K562 (cell line): ENCODE results near the gene IL7R. TPM values are rescaled to one million over a fixed set of nuclear protein-coding genes. Genes with fewer than 3 reads are reported as not detected.

Source experiments
- ATAC-seq: fragments of 200-7000 bp; cut with Tn5 transposase; 3 replicates; pipeline ENCODE4 v1.9.1; 2020; ENCODE audit warnings: moderate library complexity
- BruUV-seq: library from RNA; stranded (reverse); fragments of 400-500 nt; replicated peaks from 2 replicates; lab custom pipeline; 2021; lab: Mats Ljungman, UMichigan
- CTCF ChIA-PET: fragments of 300-600 bp; formaldehyde crosslinking; extraction: SDS; loops from one replicate; lab custom pipeline; 2021; ENCODE audit warnings: low intra/inter-chr PET ratio; lab: Yijun Ruan, JAX
- POLR2A ChIA-PET: fragments of 300-600, 350-650 bp; sonication (Branson Sonifier 250); formaldehyde crosslinking; extraction: SDS; loops from one replicate; lab custom pipeline; 2021; ENCODE audit warnings: antibody characterized with exemption, inconsistent platforms; lab: Yijun Ruan, JAX
- DNase-seq, 4 experiments: peaks; one replicate each; pipeline versions ENCODE4 v3.0.0 to v3.0.0-alpha.2; 2011 to 2018; ENCODE audit warnings: low spot score in 3 of 4, mixed read lengths in 3 of 4; ENCODE audit errors: extremely low read depth in 1 of 4
- FAIRE-seq: peaks from 2 replicates; lab custom pipeline; 2011; peaks lifted over from hg19 to GRCh38; lab: Jason Lieb, UNC
- H2AFZ ChIP-seq: 2 replicates; pipeline ENCODE4 v1.6.0; 2011; ENCODE audit warnings: low read depth, low read length, control low read depth, inconsistent platforms
- H3K27ac ChIP-seq: fragments of 200-600 bp; 3 replicates; pipeline ENCODE4 v1.8.0; 2011; ENCODE audit warnings: low read depth, mild to moderate bottlenecking, control low read depth, inconsistent platforms, low read length, moderate library complexity, mixed read lengths; ENCODE audit errors: extremely low read depth
- H3K27me3 ChIP-seq, 2 experiments: fragments of 300-600 bp in 1 of 2; 2 replicates in 1 of 2; 3 replicates in 1 of 2; pipeline versions ENCODE4 v1.6.0 to v1.8.0; 2011; ENCODE audit warnings: inconsistent platforms in 2 of 2, low read length in 2 of 2, mild to moderate bottlenecking in 1 of 2, mixed read lengths in 1 of 2, moderate library complexity in 1 of 2; ENCODE audit not compliant: control insufficient read depth in 2 of 2, insufficient read depth in 2 of 2
- H3K36me3 ChIP-seq: fragments of 300-600 bp; 3 replicates; pipeline ENCODE4 v1.8.0; 2011; ENCODE audit warnings: mild to moderate bottlenecking, low read length, inconsistent platforms; ENCODE audit not compliant: control insufficient read depth, insufficient read depth
- H3K4me1 ChIP-seq, 2 experiments: fragments of 200-600 bp in 1 of 2; replicated peaks in 1 of 2; 2 replicates in 1 of 2; 3 replicates in 1 of 2; pipeline versions ENCODE4 v1.5.1 to v1.8.0; 2011; ENCODE audit warnings: inconsistent platforms in 2 of 2, low read length in 2 of 2, mild to moderate bottlenecking in 1 of 2, mixed read lengths in 1 of 2, moderate library complexity in 1 of 2; ENCODE audit not compliant: control insufficient read depth in 2 of 2, insufficient read depth in 2 of 2
- H3K4me2 ChIP-seq: 2 replicates; pipeline ENCODE4 v1.6.1; 2011; ENCODE audit warnings: low read length, control low read depth, inconsistent platforms, mixed read lengths; ENCODE audit not compliant: insufficient read depth
- H3K4me3 ChIP-seq: fragments of 200-600 bp; sonication (generic), shearing (Covaris generic); 2 replicates; pipeline ENCODE4 v1.5.1; 2016; ENCODE audit warnings: control low read depth, inconsistent platforms
- H3K79me2 ChIP-seq: fragments of 200-600 bp; 3 replicates; pipeline ENCODE4 v1.8.0; 2011; ENCODE audit warnings: low read length, inconsistent platforms; ENCODE audit not compliant: control insufficient read depth, insufficient read depth
- H3K9ac ChIP-seq, 2 experiments: 2 replicates each; pipeline versions ENCODE4 v1.6.0 to v1.6.1; 2011; ENCODE audit warnings: low read depth in 2 of 2, low read length in 2 of 2, control low read depth in 1 of 2, inconsistent platforms in 1 of 2, mild to moderate bottlenecking in 1 of 2, mixed read lengths in 1 of 2; ENCODE audit not compliant: insufficient read depth in 1 of 2
- H3K9me1 ChIP-seq: one replicate; pipeline ENCODE4 v1.6.0; 2011; ENCODE audit warnings: inconsistent platforms, mild to moderate bottlenecking, low read length, moderate library complexity; ENCODE audit not compliant: control insufficient read depth, insufficient read depth
- H3K9me3 ChIP-seq: replicated peaks from 2 replicates; pipeline ENCODE4 v1.5.1; 2011; ENCODE audit warnings: low read depth, low read length, inconsistent platforms; ENCODE audit not compliant: control insufficient read depth, insufficient read depth
- H4K20me1 ChIP-seq: replicated peaks from 2 replicates; pipeline ENCODE4 v1.6.1; 2011; ENCODE audit warnings: low read length, inconsistent platforms, mixed read lengths; ENCODE audit not compliant: control insufficient read depth, insufficient read depth
- BDP1 ChIP-seq: IDR thresholded peaks from 3 replicates; pipeline ENCODE4 v1.6.1; 2011; ENCODE audit not compliant: insufficient read length, insufficient read depth
- HNRNPUL1 ChIP-seq: fragments of 200-400 bp; formaldehyde crosslinking; IDR thresholded peaks from 2 replicates; pipeline ENCODE4 v1.6.1; 2017; ENCODE audit warnings: low read length
- MITF ChIP-seq: IDR thresholded peaks from 2 replicates; pipeline ENCODE4 v1.6.1; 2014; ENCODE audit warnings: antibody characterized with exemption
- POLR2AphosphoS5 ChIP-seq: IDR thresholded peaks from 2 replicates; pipeline ENCODE4 v1.6.1; 2011; ENCODE audit warnings: mild to moderate bottlenecking, low read depth, low read length, moderate library complexity; ENCODE audit not compliant: control insufficient read depth, insufficient read depth
- RBM17 ChIP-seq: fragments of 200-400 bp; formaldehyde crosslinking; IDR thresholded peaks from 2 replicates; pipeline ENCODE4 v1.6.1; 2017; ENCODE audit warnings: low read depth, mild to moderate bottlenecking, low read length, borderline replicate concordance
- SMC3 ChIP-seq: conservative IDR thresholded peaks from 2 replicates; pipeline ENCODE4 v1.6.1; 2011; ENCODE audit warnings: low read depth, low read length, improper control_type of control experiment; ENCODE audit not compliant: insufficient read depth
- TCF7 ChIP-seq: sonication (generic); IDR thresholded peaks from 2 replicates; pipeline ENCODE4 v1.6.1; 2016; ENCODE audit warnings: antibody characterized with exemption, borderline replicate concordance
- ZBED1 ChIP-seq: IDR thresholded peaks from 2 replicates; pipeline ENCODE4 v1.6.1; 2014
- WGBS: fragments of 100-300 bp; shearing (Covaris generic); methylation state at CpG from one replicate; pipeline ENCODE4 v1.1.6; 2016; ENCODE audit warnings: low coverage, mixed read lengths; ENCODE audit not compliant: insufficient coverage; ENCODE audit errors: missing lambda C conversion rate; 5-methylcytosine and 5-hydroxymethylcytosine counted together
- in situ Hi-C: fragments of 300-500 bp; cut with MboI; formaldehyde crosslinking; loops from 4 replicates; pipeline ENCODE4 v1.15.0; 2018; ENCODE audit warnings: inconsistent platforms, mixed read lengths
- intact Hi-C: fragments of 100-400 bp; cut with micrococcal nuclease; formaldehyde crosslinking; loops from 2 replicates; pipeline ENCODE4 v1.14.2; 2022
- polyA plus RNA-seq, 8 experiments: library from polyadenylated mRNA; depleted of rRNA in 4 of 8; stranded (reverse) in 5 of 8; unstranded in 3 of 8; fragments of >200 nt; fragmentation: Nextera tagmentation in 2 of 8; fragmentation: Illumina TruSeq in 1 of 8; extraction: Ambion mirVana in 2 of 8; extraction: Trizol in 1 of 8; gene quantifications; 2 replicates each; pipeline versions ENCODE4 v1.2.1 to v1.2.3, GENCODE V29; 2011 to 2014; ENCODE audit warnings: inconsistent platforms in 1 of 8, missing spikeins in 1 of 8
- total RNA-seq, 7 experiments: library from RNA; depleted of rRNA in 6 of 7; stranded (reverse); fragments of >200 nt in 6 of 7; fragmentation: Illumina TruSeq in 2 of 7; extraction: Trizol in 2 of 7; gene quantifications; 2 replicates each; pipeline versions ENCODE4 v1.2.1 to v1.2.3, GENCODE V29; 2011 to 2021; ENCODE audit warnings: low replicate concordance in 1 of 7
- TF ChIP-seq, protein P1 (sequence below): fragments of 450-650 bp; conservative IDR thresholded peaks from 2 replicates; pipeline ENCODE4 v1.6.1; 2016; ENCODE audit warnings: missing genetic modification characterization, low read depth, mild to moderate bottlenecking, control low read depth, missing compliant biosample characterization

Gene IL7R
- total and polyA plus RNA-seq, 9 of the 15 experiments (the other 6 are each of a cell fraction or from before 2014, with no cell fraction given) = 0.04 to 0.98 (median 0.09) TPM; not detected in 3

DNA sequence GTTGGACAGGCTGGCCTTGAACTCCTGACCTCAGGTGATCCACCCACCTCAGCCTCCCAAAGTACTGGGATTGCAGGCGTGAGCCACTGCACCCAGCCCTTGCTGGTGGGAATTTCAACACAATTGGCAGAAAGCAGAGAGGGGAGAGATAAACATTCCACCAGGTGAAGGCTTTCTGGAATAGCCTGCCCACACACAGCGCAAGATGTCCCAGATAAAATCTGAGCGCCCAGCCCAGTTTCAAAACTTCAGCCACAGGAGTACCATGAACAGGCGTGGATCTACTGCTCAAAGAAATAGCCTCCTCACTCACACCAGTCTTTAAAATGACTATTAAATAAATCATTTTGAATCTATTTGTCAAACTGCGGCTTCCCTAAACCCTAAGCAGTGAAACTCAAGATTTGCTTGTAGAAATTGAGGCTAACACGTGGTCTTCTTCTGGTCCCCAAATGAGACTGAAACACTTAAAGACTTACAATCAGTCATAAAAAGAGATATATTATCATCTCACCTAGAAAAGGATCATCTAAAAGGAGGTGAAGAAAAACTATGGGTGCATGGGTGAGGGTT is 47.0 kb downstream of the IL7R start:
- Histone ChIP-seq H3K27ac (no peak overlapping the region), H2AFZ (no peak overlapping the region), H3K9me1 (no peaks in the 10 kb centered on the region), H3K4me1 (no peaks in the 10 kb centered on the region), H3K27me3 (no peaks in the 10 kb centered on the region), H3K79me2 (no peaks in the 10 kb centered on the region), H4K20me1 (0 out of 2 replicates have a peak, but pooled peaks cover 3% of the 10 kb centered on the region), H3K4me3 (no peak overlapping the region), H3K9me3 (no peaks in the 10 kb centered on the region), H3K9ac (no peak overlapping the region), H3K36me3 (no peaks in the 10 kb centered on the region), H3K4me2 (no peak overlapping the region)
- no TSS peak for BruUV-seq
- FAIRE-seq (no peak), ATAC-seq (no peak), DNase-seq (no peak)
- ChIA-PET CTCF (no interaction called here), POLR2A (no interaction called here)
- in situ Hi-C loops = no loop called here
- TF ChIP-seq TCF7 (no peak), HNRNPUL1 (no peak), BDP1 (no peak), POLR2AphosphoS5 (no peak), SMC3 (no peak), RBM17 (no peak), ZBED1 (no peak), MITF (no peak)
- TF ChIP-seq, protein P1, sequence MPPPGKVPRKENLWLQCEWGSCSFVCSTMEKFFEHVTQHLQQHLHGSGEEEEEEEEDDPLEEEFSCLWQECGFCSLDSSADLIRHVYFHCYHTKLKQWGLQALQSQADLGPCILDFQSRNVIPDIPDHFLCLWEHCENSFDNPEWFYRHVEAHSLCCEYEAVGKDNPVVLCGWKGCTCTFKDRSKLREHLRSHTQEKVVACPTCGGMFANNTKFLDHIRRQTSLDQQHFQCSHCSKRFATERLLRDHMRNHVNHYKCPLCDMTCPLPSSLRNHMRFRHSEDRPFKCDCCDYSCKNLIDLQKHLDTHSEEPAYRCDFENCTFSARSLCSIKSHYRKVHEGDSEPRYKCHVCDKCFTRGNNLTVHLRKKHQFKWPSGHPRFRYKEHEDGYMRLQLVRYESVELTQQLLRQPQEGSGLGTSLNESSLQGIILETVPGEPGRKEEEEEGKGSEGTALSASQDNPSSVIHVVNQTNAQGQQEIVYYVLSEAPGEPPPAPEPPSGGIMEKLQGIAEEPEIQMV (tag) = no peak
- intact Hi-C loops = no loop called here
- WGBS = 0% methylated on average over 6 of the region's 6 CpGs
